ENCODE results near the gene THRA.

DNA sequence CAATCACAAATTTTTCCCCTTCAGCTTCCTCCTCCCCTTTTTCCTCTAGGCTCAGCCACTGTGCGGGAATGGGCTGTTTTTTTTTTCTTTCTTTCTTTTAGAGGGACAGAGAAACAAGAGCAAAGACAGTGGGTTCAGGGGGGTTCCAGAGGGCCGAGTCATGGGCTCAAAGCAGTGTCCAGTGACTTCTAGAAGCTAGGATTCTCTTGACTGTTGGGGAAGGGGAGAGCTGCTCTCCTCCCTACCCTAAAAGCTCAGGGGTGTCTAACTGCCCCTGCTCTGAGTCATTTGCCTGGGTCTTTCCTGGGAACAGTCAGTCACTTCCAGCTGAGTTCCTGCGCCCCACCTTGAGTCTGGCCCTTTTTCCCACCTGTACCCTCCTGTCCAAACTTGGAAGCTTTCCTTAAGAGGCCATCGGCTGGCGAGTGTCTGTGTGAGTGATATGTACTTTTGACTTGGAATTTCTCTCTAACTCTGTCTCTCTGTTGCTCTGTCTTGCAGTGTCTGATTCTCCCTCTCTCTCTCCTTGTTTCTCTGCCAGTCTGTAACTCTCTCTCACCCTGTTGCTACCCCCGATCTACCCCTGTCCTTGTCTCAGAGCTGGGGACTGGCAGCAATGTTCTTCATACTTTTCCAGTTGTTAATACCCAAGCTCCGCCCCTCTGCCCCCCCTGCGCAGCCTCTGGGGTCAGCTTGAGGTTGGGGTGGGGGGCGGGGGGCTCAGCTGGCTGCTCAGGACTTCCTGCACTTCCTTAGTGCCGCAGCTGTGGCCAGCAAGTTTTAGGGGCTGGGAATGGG, 2.4 kb downstream of the THRA start:
- TF ChIP-seq, protein P1, sequence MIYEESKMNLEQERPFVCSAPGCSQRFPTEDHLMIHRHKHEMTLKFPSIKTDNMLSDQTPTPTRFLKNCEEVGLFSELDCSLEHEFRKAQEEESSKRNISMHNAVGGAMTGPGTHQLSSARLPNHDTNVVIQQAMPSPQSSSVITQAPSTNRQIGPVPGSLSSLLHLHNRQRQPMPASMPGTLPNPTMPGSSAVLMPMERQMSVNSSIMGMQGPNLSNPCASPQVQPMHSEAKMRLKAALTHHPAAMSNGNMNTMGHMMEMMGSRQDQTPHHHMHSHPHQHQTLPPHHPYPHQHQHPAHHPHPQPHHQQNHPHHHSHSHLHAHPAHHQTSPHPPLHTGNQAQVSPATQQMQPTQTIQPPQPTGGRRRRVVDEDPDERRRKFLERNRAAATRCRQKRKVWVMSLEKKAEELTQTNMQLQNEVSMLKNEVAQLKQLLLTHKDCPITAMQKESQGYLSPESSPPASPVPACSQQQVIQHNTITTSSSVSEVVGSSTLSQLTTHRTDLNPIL (CRISPR knock-in tag; IDR thresholded peaks at IDR 0.05; ENCODE audit: low read depth): no peak
- TF ChIP-seq TCF4 (CRISPR knock-in tag; IDR thresholded peaks at IDR 0.05; ENCODE audit: borderline replicate concordance) (no peak), BACH2 (CRISPR knock-in tag; IDR thresholded peaks at IDR 0.05; ENCODE audit: borderline replicate concordance) (no peak), ZNF8 (CRISPR knock-in tag; IDR thresholded peaks at IDR 0.05) (no peak), RARB (CRISPR knock-in tag; IDR thresholded peaks at IDR 0.05) (no peak), ESRRG (CRISPR knock-in tag; IDR thresholded peaks at IDR 0.05) (no peak), GLIS3 (CRISPR knock-in tag; IDR thresholded peaks at IDR 0.05) (no peak), ZNF70 (CRISPR knock-in tag; IDR thresholded peaks at IDR 0.05) (no peak), CSDC2 (CRISPR knock-in tag; IDR thresholded peaks at IDR 0.05) (no peak), ARNTL (CRISPR knock-in tag; IDR thresholded peaks at IDR 0.05; ENCODE audit: borderline replicate concordance, low read depth) (no peak), ZFP30 (CRISPR knock-in tag; IDR thresholded peaks at IDR 0.05) (no peak)
- TF ChIP-seq, protein P2, sequence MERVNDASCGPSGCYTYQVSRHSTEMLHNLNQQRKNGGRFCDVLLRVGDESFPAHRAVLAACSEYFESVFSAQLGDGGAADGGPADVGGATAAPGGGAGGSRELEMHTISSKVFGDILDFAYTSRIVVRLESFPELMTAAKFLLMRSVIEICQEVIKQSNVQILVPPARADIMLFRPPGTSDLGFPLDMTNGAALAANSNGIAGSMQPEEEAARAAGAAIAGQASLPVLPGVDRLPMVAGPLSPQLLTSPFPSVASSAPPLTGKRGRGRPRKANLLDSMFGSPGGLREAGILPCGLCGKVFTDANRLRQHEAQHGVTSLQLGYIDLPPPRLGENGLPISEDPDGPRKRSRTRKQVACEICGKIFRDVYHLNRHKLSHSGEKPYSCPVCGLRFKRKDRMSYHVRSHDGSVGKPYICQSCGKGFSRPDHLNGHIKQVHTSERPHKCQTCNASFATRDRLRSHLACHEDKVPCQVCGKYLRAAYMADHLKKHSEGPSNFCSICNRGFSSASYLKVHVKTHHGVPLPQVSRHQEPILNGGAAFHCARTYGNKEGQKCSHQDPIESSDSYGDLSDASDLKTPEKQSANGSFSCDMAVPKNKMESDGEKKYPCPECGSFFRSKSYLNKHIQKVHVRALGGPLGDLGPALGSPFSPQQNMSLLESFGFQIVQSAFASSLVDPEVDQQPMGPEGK (CRISPR knock-in tag; IDR thresholded peaks at IDR 0.05; ENCODE audit: borderline replicate concordance): no peak
